SU-DHL-6 (cell line): ENCODE measurements around the gene GSS.

Experiments used
- CTCF ChIP-seq: fragments of 200-600 bp; sonication (generic); IDR thresholded peaks from one replicate; pipeline ENCODE4 v1.5.1; 2017; ENCODE audit warnings: antibody characterized with exemption, mild to moderate bottlenecking, low read length, moderate library complexity; ENCODE audit not compliant: insufficient read depth, poor library complexity, severe bottlenecking
- EZH2phosphoT487 ChIP-seq: fragments of 200-600 bp; sonication (generic), shearing (Covaris generic); conservative IDR thresholded peaks from 2 replicates; pipeline ENCODE4 v1.6.1; 2018; ENCODE audit warnings: mild to moderate bottlenecking, antibody characterized with exemption, low read length, moderate library complexity, mixed read lengths

GRCh38 chr20:34982270-34983088, 26.9 kb upstream of the GSS start:
- TF ChIP-seq CTCF (no peak), EZH2phosphoT487 (no peak)
